SKM-1 (cell line): ENCODE results near the gene ZFYVE28.

Experiments
- DNase-seq: peaks from one replicate; lab custom pipeline; 2025; ENCODE audit not compliant: unreplicated experiment; lab: John Stamatoyannopoulos, UW

The ZFYVE28 gene

DNA sequence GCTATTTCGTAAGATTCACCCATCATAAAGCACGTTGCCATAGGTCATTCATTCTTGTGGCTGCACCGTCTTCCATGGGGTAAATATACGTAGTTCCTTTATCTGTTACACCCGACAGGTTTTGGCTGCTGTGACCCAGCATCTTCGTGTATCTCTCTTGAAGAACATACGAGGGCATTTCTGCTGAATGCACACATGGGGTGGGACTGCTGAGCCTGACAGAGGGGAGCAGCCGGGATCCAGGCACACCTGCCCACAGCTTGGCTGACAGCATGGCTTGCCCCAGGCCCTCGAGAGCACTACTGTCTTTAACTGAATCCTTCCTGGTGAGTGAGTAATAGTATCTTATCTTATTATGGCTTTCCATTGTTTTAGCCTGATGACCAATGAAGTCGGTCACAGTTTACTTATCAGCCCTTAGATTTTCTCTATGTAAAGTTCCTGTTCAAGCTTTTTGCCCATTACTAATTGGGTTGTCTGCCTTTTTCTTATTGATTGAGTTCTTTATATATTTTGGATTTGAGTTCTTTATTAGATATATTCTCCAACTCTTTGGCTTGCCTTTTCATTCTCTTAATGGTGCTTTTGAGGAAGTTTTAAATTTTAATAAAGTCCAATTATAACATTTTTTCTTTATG lies 111.6 kb downstream of the ZFYVE28 start:
- no peak for DNase-seq

DNA sequence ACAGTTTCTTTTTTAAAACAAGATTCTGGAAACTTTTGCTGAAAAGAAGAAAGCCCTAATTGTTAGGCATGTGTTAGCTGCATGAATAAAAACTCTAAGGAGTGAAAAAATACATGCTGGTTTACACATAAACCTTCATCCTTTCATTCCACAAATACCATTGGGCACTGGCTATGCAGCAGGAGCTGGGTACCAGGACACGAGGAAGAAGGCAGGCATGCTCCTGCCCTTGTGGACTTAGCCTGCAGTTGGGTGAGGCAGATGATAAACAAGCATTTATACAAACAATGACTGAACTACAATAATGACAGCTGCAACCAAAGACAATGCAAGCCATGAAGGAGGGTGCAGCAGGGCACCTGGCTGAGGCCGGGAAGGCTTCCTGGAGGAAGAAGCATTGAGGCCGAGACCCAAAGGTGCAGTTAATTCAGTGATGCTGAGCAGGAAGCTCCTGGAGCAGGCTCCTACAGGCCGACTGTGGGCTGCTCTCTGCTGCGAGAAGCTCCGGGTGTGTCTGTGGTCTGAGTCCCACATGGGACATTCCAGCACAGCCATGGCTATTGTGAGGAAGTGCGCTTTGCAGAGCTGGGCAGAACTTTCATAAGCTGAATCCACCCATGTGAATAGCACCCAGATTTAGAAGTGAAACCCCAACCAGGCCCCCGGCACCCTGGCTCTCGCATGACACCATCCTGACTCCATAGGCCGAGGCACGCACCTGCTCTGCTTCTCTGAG lies 112.5 kb downstream of the ZFYVE28 start:
- no peak for DNase-seq

DNA sequence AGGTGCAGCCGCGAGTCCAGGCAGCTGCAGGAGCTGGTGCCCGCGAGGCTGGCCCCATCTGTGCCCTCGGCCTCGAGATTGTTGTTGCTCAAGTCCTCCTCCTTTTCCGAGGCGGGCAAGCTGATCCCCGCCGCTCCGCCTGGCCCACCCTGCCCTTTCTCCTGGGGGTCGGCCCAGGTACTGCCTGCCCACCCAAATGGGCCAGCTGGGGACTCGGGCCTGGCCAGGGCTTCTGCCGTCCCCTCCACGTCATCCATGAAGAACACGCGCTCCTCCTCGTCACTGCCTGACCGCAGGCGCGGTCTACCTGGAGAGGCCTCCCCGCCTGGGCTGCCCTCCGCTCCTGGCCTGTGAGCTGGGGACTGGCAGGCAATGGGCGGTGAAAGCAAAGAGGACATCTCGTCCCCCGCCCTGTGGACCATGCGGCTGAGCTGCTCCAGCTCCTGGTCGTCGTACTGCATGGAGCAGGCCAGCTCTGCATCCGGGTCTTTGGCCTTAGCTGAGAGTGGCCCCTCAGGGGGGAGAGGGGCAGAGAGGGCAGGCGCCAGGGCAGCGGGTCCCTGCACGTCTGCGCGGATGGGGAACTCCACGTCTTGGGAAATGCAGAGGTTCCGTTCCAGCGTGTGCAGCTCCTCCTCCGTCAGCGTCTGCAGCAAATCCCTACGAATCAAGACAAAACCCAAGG lies 113.4 kb downstream of the ZFYVE28 start:
- DNase-seq = no peak

DNA sequence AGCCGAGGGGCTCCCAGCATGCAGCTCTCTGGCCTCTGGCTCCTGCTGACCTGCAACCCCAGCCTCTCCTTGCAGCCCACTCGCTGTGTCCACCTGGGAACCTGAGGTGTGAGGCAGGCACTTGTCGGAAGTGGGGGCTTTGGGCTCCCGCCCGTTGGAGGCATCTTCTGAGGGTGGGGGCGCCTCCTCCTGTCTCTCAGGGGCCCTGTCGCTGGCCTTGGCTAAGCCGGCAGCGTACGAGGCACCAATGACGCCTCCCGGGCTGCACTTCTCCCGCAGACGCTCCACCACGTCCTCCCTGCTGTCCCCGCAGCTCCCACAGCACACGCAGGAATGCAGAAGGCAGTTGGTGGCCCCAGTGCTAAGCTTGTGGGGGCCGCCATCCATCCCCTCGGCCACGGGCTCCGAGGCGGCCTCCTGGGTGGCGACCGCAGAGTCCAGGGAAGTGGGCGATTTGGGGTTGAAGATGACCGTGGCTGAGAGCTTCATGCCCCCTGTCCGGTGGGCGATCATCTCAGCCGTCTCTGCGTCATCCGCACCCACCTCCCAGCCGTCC lies 114.0 kb downstream of the ZFYVE28 start:
- DNase-seq = no peak

DNA sequence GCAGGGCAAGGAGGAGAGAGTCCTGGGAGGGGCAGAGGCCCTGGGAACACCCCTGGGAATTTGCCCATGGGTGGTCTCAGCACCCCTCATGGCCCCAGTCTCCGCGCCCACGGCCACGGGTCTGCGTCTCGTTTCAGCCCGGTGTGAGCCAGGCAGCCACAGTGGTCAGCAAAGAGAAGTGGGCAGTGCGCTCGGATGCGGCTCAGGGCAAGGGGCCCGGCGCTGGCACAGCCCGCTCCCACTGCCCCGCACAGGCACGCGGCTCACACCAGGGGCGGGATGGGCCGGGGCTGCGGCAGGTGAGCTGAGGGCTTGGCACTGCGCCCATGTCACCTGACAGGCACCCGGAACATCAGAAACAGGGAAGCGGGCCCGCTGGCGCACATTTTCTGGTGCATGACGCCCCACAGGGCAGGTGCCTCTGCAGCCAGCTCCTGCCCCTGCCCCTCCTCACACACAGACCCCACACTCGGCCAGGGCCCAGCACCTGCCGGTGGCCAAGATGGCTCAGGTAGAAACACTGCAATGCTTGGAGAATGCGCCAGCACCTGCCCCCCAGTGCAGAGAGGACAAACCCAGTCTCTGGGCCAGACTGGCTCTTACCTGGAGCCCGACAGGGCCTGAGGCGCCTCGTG lies 114.6 kb downstream of the ZFYVE28 start:
- no peak for DNase-seq

DNA sequence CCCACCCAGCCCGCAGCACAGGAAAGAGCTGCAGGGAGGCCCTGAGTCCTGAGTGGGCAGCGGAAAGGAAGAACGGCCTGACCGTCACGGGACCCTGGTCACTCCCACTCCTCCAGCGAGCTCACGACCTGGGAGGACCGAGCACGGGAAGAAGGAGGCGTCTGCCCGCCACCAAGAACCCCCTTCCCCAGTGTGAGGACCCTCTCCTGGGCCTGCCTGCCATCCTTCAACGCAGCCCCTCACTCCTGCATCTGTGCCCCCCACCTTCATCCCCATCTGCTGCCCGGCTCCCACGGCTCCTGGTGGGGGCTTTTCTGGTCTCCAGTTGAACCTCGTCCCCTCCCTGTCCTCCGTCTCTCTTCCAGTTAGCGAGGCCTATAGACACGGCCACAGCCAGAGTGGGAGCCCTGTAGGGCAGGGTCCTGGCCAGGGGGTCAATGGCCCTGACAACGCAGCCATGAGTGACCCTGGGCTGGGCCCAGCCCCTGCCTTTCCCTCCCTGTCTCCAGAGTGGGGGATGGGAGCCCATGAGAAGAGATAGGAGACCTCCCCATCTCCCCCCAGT lies 115.2 kb downstream of the ZFYVE28 start:
- no peak for DNase-seq

DNA sequence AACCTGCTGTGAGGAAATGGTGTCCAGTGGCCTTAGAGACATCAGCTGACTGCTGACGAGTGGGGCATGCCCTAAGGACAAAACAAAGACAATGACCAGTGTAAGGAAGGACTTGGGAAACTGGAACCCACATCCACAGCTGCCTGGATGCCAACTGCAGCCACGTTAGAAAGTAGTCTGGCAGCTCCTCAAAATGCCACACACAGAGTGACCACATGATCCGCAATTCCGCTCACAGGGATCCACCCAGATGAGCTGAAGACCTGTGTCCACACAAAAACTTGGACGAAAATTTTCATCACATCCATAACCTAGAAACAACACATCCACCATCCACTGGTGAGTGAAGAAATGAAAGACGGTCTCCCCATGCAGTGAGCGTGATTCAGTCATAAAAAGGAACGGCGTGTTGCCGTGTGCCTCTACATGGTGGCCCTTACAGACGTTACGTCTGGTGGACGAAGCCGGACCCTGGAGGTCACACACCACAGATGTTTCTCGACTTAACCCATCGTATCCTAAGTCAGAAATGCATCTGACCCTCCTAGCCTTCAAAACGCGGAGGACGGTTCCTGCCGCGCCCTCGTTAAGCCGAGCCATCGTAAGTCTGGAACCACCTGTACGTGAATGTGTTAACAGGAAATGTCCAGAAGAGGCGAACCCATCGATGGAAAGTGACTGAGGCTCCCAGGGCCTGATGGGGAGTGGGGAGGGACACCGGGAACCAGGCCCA lies 115.9 kb downstream of the ZFYVE28 start:
- no peak for DNase-seq

DNA sequence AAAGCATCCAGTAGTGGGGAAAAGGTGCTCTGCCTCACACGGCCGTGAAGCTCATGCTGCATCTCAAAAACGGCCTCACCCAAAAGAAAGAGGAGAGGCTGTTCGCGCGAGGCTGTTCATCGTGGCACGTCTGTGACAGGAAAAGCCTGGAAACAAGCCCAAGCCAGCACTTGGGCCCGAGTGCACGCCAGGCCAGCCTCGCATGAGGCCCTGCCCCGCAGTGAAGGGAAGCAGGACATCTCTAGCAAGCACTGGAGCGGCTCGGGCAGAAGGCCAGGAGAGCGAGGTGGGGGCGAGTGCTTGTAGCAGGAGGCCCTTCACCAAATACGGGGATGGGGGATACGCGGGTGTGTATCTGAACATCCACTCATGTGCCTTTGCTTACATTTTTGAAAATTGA lies 116.6 kb downstream of the ZFYVE28 start:
- DNase-seq = no peak

DNA sequence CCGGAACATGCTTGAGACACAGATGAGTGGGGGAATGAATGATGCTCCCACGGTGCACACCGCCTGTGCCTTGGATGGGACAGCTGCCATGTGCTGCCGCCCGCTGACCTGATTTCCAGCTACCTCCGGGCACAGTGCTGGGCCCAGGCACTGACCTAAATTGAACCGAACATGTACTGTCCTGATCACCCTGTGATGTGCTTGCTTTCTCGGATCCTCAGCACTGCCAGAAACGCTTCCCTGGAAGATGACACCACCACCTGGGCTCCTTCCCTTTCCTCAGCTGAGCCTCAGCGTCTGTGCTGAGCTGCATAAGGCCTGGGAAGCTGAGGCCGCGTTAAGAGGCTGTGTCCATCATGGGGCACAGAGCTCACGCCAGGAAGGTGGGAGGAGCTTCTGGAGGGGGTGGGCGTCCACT lies 117.2 kb downstream of the ZFYVE28 start:
- DNase-seq = no peak

DNA sequence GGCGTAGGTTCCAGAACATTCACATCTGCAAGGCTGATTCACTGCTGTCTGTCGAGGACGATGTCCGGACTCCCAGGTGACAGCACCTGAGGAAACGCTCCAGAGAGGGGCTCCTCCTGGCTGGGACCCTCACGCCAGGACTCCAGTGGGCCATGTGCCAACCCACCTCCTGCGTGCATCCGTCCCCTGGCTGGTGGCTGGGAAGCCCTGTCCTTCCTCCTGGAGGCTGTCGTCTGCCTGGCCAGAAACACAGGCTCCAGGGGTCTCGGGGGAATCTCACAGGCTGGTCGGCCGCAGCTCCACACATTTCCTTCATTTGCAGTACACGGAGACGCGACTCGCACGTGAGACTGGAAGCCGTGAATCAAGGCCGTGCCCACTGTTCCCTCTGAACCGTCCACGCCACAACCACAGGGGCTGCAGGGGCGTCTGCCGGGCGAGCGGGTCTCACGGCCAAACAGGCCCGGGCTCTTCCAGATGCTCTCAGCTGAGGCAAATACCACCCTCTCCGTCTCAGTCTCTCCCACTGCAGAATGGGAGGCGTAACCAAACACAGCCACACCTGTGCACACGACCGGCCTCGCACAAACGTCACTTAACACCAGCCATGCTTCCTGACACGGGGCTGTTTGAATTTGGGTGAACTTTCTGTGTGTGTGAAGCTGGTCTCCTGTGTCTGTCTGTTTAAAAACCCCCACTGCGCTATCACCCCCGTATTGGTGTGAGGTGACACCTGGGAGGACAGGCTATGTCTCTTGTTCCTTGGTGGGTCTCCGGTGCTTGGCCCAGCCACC lies 117.8 kb downstream of the ZFYVE28 start:
- DNase-seq = no peak

DNA sequence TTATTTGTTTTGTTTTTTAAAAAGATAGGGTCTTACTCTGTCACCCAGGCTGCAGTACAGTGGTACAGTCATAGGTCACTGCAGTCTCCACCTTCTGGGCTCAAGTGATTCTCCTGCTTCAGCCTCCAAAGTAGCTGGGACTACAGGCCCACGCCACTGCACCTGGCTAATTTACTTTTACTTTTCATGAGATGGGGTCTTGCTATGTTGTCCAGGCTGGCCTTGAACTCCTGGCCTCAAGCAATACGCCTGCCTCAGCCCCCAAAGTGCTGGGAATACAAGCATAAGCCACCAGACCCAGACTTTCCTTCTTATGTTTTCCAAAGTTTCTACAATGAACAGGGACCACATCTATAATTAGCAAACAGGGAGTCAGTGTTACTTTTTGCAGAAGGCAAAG lies 118.7 kb downstream of the ZFYVE28 start:
- no peak for DNase-seq

DNA sequence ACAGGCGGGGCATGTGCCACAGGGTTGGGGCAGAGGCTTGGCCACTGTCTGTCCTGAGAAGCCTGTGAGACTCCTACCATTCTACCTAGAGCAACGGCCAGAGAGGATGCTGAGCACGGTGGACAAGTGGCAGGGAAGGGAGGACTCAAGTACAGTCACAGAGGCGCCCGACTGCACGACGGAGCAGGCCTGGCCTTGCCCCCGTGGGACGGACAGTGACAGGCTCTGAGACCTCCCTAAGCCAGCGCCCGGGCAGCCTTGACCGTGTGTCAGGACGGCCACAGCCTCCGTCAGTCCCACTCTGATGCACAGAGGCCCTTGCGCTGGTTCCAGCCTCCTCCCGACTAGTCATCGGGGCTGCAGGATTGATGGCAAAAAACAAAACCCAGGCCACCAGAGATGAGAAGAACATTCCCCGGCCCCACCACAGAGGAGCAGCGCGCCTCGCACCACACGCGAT lies 119.9 kb downstream of the ZFYVE28 start:
- no peak for DNase-seq

DNA sequence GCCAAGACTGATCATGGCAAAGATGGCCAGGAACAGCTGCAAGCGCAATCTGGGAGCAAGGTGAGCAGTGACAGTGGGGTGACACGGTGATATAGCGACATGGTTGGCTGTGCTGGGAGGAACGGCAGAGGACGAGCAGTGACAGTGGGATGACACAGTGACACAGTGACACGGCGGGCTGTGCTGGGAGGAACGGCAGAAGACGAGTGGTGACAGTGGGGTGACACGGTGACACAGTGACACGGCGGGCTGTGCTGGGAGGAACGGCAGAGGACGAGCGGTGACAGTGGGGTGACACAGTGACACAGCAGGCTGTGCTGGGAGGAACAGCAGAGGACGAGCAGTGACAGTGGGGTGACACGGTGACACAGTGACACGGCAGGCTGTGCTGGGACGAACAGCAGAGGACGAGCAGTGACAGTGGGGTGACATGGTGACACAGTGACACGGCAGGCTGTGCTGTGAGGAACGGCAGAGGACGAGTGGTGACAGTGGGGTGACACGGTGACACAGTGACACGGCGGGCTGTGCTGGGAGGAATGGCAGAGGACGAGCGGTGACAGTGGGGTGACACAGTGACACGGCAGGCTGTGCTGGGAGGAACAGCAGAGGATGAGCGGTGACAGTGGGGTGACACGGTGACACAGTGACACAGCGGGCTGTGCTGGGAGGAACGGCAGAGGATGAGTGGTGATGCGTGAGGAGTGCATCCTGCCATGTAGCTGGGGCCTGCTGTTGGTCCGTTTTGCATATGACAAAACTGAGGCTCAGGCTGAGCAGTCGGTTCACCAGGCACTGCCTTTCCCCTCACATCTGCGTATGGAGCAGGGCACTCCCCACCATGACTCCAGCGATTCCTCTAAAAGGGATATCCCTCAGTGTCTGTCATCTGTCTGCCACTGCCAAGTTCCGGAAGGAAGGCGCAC lies 120.6 kb downstream of the ZFYVE28 start:
- DNase-seq = no peak

DNA sequence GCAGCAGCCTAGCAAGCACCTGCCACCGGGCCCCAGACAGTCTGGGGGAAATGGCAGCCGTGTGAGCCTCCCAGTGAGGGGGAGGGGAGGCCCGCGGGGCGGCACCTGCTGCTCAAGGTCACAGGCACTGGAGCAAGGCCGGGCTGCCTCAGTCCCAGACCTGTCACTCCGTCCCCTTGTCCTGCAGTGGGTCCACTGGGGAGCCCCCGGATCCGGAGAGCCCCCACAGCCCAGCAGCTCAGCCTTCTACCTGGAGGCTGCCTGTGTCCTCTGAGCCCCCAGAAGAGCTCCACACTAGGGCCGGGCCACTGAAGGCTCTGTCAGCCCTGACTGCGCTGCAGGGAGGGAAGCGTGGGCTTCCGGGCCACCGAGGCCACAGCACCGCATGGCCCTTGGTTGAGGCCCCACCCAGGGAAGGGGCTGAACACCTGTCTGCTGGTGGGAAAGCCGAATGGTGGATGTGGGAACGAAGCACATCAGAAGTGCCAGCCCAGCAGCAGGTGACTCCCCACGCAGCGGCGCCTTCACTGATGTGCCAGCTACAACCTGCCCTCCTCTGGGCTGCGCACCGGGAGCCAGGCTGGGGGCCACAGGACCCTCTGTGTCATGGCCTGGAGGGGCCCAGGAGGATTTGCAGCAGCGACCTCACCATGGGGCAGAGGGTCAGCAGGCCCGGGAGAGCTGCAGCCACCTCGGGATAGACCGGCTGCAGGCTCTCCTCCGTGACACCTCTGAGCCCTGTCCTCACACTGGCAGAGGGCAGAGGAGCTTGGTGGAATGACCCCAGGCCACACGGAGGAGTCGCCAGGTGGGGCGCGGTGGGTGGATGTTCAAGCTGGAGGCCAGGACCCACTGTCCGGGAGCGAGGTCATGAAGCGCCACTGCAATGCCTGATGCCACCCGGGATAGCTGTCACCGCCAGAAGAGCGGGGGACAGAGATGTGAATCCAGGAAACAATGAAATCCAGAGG lies 121.5 kb downstream of the ZFYVE28 start:
- no peak for DNase-seq

DNA sequence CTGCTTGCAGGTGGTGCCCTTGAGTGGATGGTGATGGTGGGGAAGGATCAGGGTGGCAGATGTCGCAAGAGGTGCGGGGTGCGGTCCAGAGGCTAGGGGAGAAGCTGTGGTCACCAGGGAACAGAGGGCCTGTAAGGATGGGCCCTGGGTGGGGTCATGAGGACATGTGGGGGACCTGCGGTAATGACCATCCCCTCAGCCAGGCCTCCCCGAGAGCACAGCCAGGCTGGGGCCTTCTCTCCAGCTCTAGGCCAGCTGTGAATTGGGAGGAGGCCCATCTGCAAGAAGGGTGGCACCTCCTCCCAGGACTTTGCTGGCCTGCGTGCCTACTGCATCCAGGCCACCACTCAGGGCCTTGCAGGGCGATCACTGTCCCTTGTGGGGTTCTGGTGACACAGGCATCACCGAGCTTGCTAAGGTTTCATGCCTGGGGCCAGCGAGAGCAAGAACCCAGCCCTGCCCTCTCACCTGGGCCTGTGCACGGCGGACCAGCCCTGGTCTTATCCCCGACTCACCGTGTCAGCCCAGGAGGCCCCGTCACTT lies 122.5 kb downstream of the ZFYVE28 start:
- no peak for DNase-seq

DNA sequence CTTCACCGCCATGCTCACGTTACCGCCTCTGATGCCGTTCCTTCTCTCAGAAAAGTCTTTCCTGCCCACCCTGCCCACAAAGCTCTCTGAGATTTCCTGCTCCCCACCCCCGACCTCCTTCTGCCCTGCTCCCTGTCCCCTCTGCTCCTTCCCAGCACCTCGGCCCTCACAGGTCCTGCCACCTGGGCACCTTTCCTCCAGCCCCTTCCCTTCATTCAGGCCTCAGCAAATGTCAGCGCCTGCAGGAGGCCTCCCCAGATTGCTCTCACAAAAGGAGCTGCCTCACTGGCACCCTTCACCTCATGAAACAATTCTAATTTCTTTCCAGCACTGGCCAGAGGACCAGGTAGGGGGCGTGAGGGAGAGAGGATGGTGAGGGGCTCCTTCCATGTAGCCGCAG lies 122.9 kb downstream of the ZFYVE28 start:
- no peak for DNase-seq

DNA sequence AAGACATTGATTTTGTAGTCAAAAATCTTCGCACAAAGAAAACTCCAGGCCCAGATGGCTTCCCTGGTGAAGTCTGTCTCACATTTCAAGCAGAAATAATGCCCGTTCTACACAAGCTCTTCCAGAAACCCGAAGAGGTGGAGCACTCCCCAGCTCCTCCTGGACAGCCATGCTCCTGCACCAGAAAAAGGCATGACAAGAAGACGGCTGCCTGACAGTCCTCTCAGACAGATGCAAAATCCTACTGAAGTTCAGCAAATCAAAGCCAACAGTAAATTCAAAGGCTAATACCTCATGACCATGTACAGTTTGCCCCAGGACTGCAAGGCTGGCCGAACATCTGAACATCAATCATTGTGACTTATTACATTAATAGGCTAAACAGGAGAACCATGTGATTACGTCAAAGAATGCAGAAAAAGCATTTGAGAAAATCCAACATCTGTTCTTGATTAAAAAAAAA lies 125.8 kb downstream of the ZFYVE28 start:
- DNase-seq = no peak
